ENCODE results near the gene TMEM203. TPM values are rescaled to one million over a fixed set of nuclear protein-coding genes. Genes with fewer than 3 reads are reported as not detected.
A peak's percentile ranks its signal among the peaks of the same experiment; 100 is the strongest.

TMEM203 gene
- total and polyA plus RNA-seq, 2 of the 4 experiments (the other 2 are of a cell fraction) = 18.8 to 40.6 TPM

GRCh38 chr9:137244486-137245449 lies 39.3 kb upstream of the TMEM203 start:
- H4K20me1 ChIP-seq (ENCODE audit: insufficient read depth, low read length) = peaks cover 33% of the 10 kb centered on the region
- H3K4me3 ChIP-seq (ENCODE audit: insufficient read depth, low read depth, low read length) = no peak overlapping the region
- no peak overlapping the region for H2BK120ac ChIP-seq (ENCODE audit: low read depth, low read length)
- no TSS peak for BruUV-seq (replicated peaks)
- H3K9ac ChIP-seq (ENCODE audit: low read depth, low read length) = no peak overlapping the region
- H3K9me1 ChIP-seq (ENCODE audit: insufficient read depth, low read length) = peaks cover 4% of the 10 kb centered on the region
- DNase-seq (no peak), ATAC-seq (ENCODE audit: low read depth) (no peak)
- 79% methylated on average over 8 of the region's 36 CpGs; no CpG with 5 or more reads in 1 of the 2 experiments for WGBS, 2 experiments (ENCODE audit: extremely low coverage in 2 of 2, insufficient read length in 1 of 2)
- peaks cover 19% of the 10 kb centered on the region for H3K36me3 ChIP-seq (ENCODE audit: control insufficient read depth, insufficient read depth, low read length)
- ChIA-PET POLR2A (ENCODE audit: unreplicated experiment) (interaction anchor here (1.9 kb wide), 1 partner anchor 10 kb away, joined by 9 read pairs; the partner anchor contains the start of gene NELFB), CTCF (no interaction called here)
- no peak overlapping the region for H3K4me2 ChIP-seq (ENCODE audit: low read depth, low read length)
- peaks cover 7% of the 10 kb centered on the region; the same call in 1 of the 2 replicates for H3K4me1 ChIP-seq (ENCODE audit: control insufficient read depth, insufficient read depth, low read length)
- no peaks in the 10 kb centered on the region for H3K9me3 ChIP-seq (ENCODE audit: control insufficient read depth, insufficient read depth, low read length)
- dilution Hi-C loops (cut with HindIII; ENCODE audit: low sequenced_read_pairs, unreplicated experiment) = no loop called here
- no peak overlapping the region for H2BK15ac ChIP-seq (ENCODE audit: low read depth, low read length)
- peak overlapping the region; percentile 50 for H2AK9ac ChIP-seq (replicated peaks; ENCODE audit: low read depth, low read length, poor library complexity)
- no peak overlapping the region for H3K56ac ChIP-seq (ENCODE audit: extremely low read depth, insufficient read depth, low read length)
- H3K14ac ChIP-seq (replicated peaks; ENCODE audit: low read depth, low read length) = no peak overlapping the region
- H3K4ac ChIP-seq (ENCODE audit: low read depth, low read length) = no peak overlapping the region
- intact Hi-C loops (cut with micrococcal nuclease) = no loop called here
- 0 out of 2 replicates have a peak overlapping the region, but pooled peaks have one; percentile 16 for H3K23ac ChIP-seq (ENCODE audit: low read depth, low read length)
- H4K8ac ChIP-seq (ENCODE audit: low read depth in 2 of 2, low read length in 2 of 2) = no peak overlapping the region
- TF ChIP-seq CEBPB (IDR thresholded peaks at IDR 0.05; ENCODE audit: low read depth, low read length) (no peak), POLR2A (IDR thresholded peaks at IDR 0.05; ENCODE audit: low read depth, low read length) (peak; percentile 84)
- in situ Hi-C loops (cut with MboI; ENCODE audit: low sequenced_read_pairs) = no loop called here
- H4K5ac ChIP-seq (ENCODE audit: low read depth, low read length) = no peak overlapping the region
- peak overlapping the region; percentile 69 for H2AFZ ChIP-seq (replicated peaks; ENCODE audit: low read length, poor library complexity)
- no peak overlapping the region for H2BK20ac ChIP-seq (ENCODE audit: low read depth, low read length)
- H2BK5ac ChIP-seq (ENCODE audit: low read depth, low read length, poor library complexity, severe bottlenecking) = no peak overlapping the region
- no peak overlapping the region for H3K27ac ChIP-seq (ENCODE audit: insufficient read depth, low read length)
- H3K27me3 ChIP-seq (ENCODE audit: control insufficient read depth, insufficient read depth, low read length) = no peaks in the 10 kb centered on the region
- no peak overlapping the region for H4K91ac ChIP-seq (ENCODE audit: insufficient read depth, low read depth, low read length)
- H3K79me1 ChIP-seq (ENCODE audit: low read depth in 1 of 2, low read length in 2 of 2) = peaks cover 3 to 28% of the 10 kb centered on the region in 2 experiments; a peak in 3 of 4 replicates
- H3K18ac ChIP-seq (ENCODE audit: low read depth, low read length) = no peak overlapping the region
- H2AK5ac ChIP-seq (ENCODE audit: low read depth, low read length) = 0 out of 2 replicates have a peak overlapping the region, but pooled peaks have one; percentile 16

All from IMR-90 (cell line).